A172 (cell line): ENCODE data around the gene MYBPC3. TPM values are rescaled to one million over a fixed set of nuclear protein-coding genes. Genes with fewer than 3 reads are reported as not detected.

Source experiments
- total RNA-seq: library from RNA; depleted of rRNA; stranded (reverse); fragments of >200 nt; shearing (Covaris generic); gene quantifications from 2 replicates; pipeline ENCODE4 v1.2.3, GENCODE V29; 2014; rRNA removed

The MYBPC3 gene
- total RNA-seq, 1 experiment from 2014 or later: not detected

Other genes with a start within 250 kb of the MYBPC3 start
- gene ARFGAP2, start 175.8 kb downstream of the MYBPC3 start, total RNA-seq: 106 and 166 TPM in 2 replicates
- 28.7 and 32.2 TPM in 2 replicates for gene PACSIN3, start 166.3 kb downstream of the MYBPC3 start, total RNA-seq
- gene DDB2, start 137.7 kb downstream of the MYBPC3 start, total RNA-seq: 86.1 and 110 TPM in 2 replicates
- gene ACP2, start 103.9 kb downstream of the MYBPC3 start, total RNA-seq: 24.6 and 29.9 TPM in 2 replicates
- 18.1 and 23.5 TPM in 2 replicates for gene NR1H3, start 94.7 kb downstream of the MYBPC3 start, total RNA-seq
- 16.5 and 23.1 TPM in 2 replicates for gene MADD, start 82.6 kb downstream of the MYBPC3 start, total RNA-seq
- gene SPI1, start 25.8 kb upstream of the MYBPC3 start, total RNA-seq: 0.10 TPM in 1 of 2 replicates, not detected in the other
- gene SLC39A13, start 55.9 kb upstream of the MYBPC3 start, total RNA-seq: 103 and 108 TPM in 2 replicates
- 435 and 665 TPM in 2 replicates for gene PSMC3, start 73.7 kb upstream of the MYBPC3 start, total RNA-seq
- gene RAPSN, start 96.4 kb upstream of the MYBPC3 start, total RNA-seq: not detected in 2 replicates
- 94.7 and 115 TPM in 2 replicates for gene CELF1, start 200.4 kb upstream of the MYBPC3 start, total RNA-seq
- 225 and 253 TPM in 2 replicates for gene PTPMT1, start 212.9 kb upstream of the MYBPC3 start, total RNA-seq
- gene KBTBD4, start 226.3 kb upstream of the MYBPC3 start, total RNA-seq: 44.7 and 60.4 TPM in 2 replicates
- gene NDUFS3, start 226.4 kb upstream of the MYBPC3 start, total RNA-seq: 152 and 165 TPM in 2 replicates
- not detected in 2 replicates for gene FAM180B, start 234.0 kb upstream of the MYBPC3 start, total RNA-seq
- gene C1QTNF4, start 241.7 kb upstream of the MYBPC3 start, total RNA-seq: not detected in 2 replicates